RPMI7951 (cell line): ENCODE results near the gene ZDHHC12. TPM values are rescaled to one million over a fixed set of nuclear protein-coding genes. Genes with fewer than 3 reads are reported as not detected.

Source experiments
- DNase-seq: peaks from one replicate; pipeline ENCODE4 v3.0.0-alpha.2; 2012; ENCODE audit warnings: low read depth
- total RNA-seq: library from RNA; depleted of rRNA; stranded (reverse); fragments of >200 nt; shearing (Covaris generic); gene quantifications from 2 replicates; pipeline ENCODE4 v1.2.3, GENCODE V29; 2014; rRNA removed

ZDHHC12 gene, protein sequence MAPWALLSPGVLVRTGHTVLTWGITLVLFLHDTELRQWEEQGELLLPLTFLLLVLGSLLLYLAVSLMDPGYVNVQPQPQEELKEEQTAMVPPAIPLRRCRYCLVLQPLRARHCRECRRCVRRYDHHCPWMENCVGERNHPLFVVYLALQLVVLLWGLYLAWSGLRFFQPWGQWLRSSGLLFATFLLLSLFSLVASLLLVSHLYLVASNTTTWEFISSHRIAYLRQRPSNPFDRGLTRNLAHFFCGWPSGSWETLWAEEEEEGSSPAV
- total RNA-seq, result 68.1 and 69.2 TPM in 2 replicates

DNA sequence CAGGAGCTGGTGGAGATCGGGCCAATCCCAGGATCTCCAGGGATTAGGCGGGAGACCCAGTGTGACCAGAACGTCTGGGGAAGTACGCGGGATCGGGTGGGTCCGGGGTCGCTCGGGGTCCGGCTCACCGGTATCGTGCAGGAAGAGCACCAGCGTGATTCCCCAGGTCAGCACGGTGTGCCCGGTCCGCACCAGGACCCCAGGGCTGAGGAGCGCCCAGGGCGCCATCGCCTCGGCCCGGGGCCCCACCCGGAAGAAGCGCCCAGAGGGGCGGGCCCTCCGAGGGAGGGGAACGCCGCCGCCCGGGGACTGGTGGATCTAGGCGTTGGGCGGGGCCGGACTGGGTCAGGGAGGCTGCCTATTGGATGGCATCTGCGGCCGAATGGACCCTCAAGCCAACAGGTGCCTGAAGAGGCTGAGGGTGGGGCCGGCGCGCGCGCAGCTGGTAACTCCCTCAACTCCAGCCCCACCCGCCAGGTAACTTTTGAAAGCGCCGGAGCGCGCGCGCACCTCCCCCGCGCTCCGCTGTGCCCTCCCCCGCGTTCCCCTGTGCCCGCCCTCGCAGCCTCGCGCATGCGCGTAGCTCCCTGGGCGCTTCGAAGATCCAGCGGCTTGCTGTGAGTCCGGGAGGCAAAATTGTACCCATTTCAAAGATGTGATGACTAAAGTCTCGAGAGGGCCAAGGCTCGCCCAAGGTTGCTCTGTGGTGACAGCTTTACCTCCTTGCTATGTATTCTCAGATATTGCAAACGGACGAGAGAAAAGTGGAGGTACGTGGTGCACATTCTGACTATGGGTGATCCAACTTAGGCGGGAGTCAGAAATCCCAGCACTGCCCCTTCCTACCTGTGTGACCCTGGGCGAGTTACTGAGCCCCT lies at the start of gene ZDHHC12:
TSS of gene ZDHHC12 (minus strand) at position 262 of the 878 bp plus-strand sequence. CDS start at position 228, 34 bp downstream.
- peak; percentile 96 for DNase-seq

- no peak for DNase-seq
These were observed 49.1 kb upstream of the ZDHHC12 start for GRCh38 chr9:128773049-128773448.

GRCh38 chr9:128771745-128772519 lies 48.0 kb upstream of the ZDHHC12 start, which contains the start of gene ZER1:
TSS of gene ZER1 (minus strand) at chr9:128771927. CDS start at chr9:128755565, 16,362 bp downstream.
- peak; percentile 85 for DNase-seq

GRCh38 chr9:128771094-128771721 lies 47.3 kb upstream of the ZDHHC12 start:
- DNase-seq, result peak; percentile 11

DNA sequence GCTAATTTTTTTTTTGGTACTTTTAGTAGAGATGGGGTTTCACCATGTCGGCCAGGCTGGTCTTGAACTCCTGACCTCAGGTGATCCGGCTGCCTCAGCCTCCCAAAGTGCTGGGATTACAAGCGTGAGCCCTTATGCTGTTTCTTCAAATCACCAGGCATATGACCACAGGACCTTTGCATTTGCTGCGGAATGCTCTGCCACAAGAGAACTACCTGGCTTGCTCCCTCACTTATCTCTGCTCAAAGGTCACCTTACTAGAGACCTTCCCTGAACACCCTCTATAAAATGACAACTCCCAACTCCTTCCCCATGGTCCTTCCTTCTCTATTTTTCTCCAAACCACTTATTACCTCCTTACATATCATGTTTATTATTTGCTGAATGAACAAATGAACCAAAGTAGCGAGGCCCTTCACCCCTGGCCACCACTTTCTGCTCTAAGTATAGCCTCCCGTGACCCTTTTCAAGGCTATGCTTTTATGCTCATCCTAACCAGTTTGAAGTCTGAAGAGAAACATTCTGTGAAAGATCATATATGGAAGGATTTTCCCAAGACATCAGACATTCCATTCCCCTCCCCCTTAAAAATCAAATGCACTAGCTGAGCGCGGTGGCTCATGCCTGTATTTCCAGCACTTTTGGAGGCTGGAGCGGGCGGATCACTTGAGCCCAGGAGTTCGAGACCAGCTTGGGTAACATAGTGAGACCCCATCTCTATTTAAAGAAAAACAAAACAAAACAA lies 46.5 kb upstream of the ZDHHC12 start:
- DNase-seq, result no peak

GRCh38 chr9:128768606-128769005 lies 44.7 kb upstream of the ZDHHC12 start:
- DNase-seq, result no peak

DNA sequence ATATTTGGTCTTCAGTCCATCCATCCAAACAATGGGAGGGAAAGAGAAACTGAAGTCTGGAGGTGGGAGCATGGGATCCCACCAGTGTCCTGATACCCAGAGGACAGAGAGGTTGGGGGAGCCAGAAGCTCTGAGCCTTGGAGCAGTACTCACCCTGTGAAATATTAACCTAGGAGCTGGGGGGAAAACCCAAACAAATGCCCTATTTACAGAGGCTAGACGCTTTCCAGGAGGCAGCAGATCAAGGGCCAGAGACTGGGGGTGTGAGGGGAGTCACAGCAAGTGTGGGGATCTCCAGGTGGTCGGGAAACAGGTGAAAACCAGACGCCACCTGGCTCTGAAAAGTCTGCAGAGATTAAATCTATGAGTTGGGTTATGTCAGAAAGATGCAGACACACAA lies 41.6 kb upstream of the ZDHHC12 start:
- DNase-seq, result no peak

- no peak for DNase-seq
These were observed 40.4 kb upstream of the ZDHHC12 start for GRCh38 chr9:128764361-128764760.

DNA sequence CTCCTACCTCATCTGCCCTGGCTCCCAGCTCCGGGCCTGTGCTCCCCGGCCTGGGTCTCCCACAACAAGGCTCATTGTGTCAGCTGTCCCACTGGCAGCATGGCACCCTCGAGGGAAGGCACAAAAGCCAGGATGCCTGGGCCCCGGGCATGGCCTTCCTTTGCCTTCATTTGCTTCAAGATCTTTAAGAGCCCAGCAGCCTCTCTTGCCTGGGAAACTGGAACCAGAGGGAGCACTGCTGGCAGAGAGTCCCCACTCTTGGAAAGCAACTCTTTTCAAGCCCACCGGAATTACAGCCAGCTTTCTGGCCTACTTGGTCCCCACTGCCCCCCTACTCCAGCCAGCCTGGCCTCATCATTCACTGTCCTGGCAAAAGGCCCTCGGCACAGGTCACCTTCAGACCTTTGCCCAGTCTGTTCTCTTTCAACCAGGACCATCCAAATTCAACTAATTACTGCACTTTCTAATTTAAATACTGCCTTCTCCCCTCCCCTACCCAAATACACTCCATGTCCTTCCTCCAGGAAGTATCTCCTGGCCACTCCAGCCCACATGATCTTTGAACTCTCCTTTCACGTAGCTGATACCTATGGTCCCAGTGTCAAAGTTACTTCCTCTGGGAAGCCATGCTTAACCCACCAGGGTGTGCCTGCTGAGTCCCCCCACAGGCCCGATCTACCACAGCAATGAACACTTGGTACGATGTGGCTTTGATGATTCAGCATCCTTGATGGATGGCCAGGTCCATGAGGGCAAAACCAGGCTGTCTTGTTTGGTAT lies 38.9 kb upstream of the ZDHHC12 start:
- DNase-seq, result no peak

GRCh38 chr9:128757602-128758001 lies 33.7 kb upstream of the ZDHHC12 start:
- DNase-seq, result no peak

GRCh38 chr9:128753627-128754026 lies 29.7 kb upstream of the ZDHHC12 start:
- DNase-seq, result no peak

GRCh38 chr9:128750926-128751595 lies 27.1 kb upstream of the ZDHHC12 start:
- DNase-seq, result no peak

- no peak for DNase-seq
These were observed 23.3 kb upstream of the ZDHHC12 start for GRCh38 chr9:128747241-128747640.

DNA sequence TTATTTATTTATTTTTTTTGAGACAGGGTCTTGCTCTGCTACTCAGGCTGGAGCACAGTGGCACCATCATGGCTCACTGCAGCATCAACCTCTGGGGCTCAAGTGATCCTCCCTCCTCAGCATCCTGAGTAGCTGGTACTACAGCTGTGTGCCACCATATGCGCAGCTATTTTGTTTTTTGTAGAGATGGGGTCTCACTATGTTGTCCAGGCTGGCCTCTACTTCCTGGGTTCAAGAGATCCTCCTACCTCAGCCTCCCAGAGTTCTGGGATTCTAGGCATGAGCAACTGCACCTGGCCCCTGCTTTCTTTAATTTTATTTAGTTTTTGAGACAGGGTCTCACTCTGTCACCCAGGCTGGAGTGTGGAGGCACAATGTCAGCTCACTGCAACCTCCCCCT lies 19.5 kb upstream of the ZDHHC12 start:
- no peak for DNase-seq

DNA sequence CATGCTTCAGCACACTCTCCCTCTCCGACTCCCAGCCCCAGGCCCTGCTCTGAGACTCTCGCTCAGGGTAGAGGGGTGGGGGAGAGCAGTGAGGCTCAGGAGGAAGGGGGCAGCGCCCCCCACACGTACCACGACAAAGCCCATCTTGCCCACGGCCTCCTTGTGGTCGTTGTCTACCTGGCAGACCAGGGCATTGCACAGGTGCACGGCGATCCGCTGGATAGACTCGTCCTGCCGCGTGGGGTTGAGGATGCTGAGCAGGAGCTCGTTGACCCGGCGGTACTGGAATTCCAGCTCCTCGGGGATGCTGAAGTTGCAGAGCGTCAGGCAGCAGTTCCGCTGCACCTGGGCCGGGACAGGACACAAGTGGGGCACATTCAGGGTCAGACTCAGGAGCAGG lies 18.5 kb upstream of the ZDHHC12 start:
- DNase-seq, result no peak

GRCh38 chr9:128735373-128735772 lies 11.4 kb upstream of the ZDHHC12 start:
- peak; percentile 26 for DNase-seq

DNA sequence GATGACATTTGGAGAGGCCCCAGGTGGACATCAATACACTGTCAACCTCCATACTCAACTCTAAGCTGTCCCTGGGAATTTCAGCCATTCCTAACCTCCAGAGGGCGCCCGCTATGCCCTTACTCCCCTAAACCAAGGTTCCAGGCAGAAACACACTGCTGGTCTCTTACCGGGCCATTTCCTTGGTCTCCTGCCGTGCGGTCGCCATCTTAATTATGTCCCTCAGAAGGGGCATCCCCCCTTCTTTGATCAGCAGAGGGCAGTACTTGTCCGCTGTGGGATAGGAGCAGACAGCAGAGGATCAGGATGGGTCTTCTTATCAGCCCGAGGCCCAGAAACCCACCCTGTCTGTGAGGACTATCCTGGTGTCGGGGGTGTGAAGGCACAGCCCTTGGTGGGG lies 9.3 kb upstream of the ZDHHC12 start:
- DNase-seq, result peak; percentile 88

- no peak for DNase-seq
These were observed 8.6 kb upstream of the ZDHHC12 start for GRCh38 chr9:128732576-128732975.

- DNase-seq, result no peak
These were observed 7.8 kb upstream of the ZDHHC12 start for GRCh38 chr9:128731691-128732090.

DNA sequence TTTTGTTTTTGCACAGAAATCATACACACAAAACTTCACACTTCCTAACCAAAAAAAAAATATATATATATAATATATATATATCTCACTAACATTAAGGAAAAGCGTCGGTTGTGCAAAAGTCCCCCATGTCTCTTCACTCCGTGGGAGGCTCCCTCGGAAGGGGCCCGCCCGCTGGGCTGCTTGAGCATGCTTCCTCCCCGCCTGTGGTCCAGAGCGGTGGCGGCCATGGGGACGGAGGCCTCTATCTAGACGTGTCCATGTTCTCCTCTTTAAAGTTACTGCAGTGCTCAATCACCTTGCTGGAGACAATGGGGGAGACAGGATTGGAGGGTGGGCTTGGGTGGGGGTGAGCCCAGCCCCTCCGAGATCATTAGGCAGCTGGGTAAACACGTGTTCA lies 7.2 kb upstream of the ZDHHC12 start:
- DNase-seq, result no peak
